ENCODE results near the gene LCN15.
"Not testable (repeated sequence)": the region's sequence is repeated elsewhere in the genome, so short reads cannot be mapped to it uniquely, and the experiment has no call there.

Gene LCN15

GRCh38 chr9:136795000-136795348 is 30.7 kb upstream of the LCN15 start:
- Histone ChIP-seq H3K27ac (no peak overlapping the region), H3K9ac (no peak overlapping the region; the same call in 1 of the 2 replicates), H3K36me3 (peaks cover 21% of the 10 kb centered on the region; the same call in 1 of the 2 replicates), H3K9me3 (no peaks in the 10 kb centered on the region), H4K20me1 (peaks cover 23% of the 10 kb centered on the region), H3K4me3 (no peak overlapping the region), H3K4me2 (0 out of 2 replicates have a peak overlapping the region, but pooled peaks have one; percentile 73), H3K4me1 (peaks cover 75% of the 10 kb centered on the region), H3K27me3 (peaks cover 8% of the 10 kb centered on the region)
- TF ChIP-seq Cebpa-rat (IDR thresholded peaks at IDR 0.05) = no peak

- no peak overlapping the region; the same call in 1 of the 2 replicates for H3K9ac ChIP-seq
- H3K4me1 ChIP-seq = peaks cover 74% of the 10 kb centered on the region
- peaks cover 7% of the 10 kb centered on the region for H3K27me3 ChIP-seq
- H3K27ac ChIP-seq = no peak overlapping the region
- peaks cover 23% of the 10 kb centered on the region for H4K20me1 ChIP-seq
- peaks cover 21% of the 10 kb centered on the region; the same call in 1 of the 2 replicates for H3K36me3 ChIP-seq
- no peaks in the 10 kb centered on the region for H3K9me3 ChIP-seq
- H3K4me2 ChIP-seq = no peak overlapping the region
- no peak overlapping the region for H3K4me3 ChIP-seq
- no peak for TF ChIP-seq Cebpa-rat (IDR thresholded peaks at IDR 0.05)
These were observed 30.1 kb upstream of the LCN15 start for GRCh38 chr9:136794281-136794999.

DNA sequence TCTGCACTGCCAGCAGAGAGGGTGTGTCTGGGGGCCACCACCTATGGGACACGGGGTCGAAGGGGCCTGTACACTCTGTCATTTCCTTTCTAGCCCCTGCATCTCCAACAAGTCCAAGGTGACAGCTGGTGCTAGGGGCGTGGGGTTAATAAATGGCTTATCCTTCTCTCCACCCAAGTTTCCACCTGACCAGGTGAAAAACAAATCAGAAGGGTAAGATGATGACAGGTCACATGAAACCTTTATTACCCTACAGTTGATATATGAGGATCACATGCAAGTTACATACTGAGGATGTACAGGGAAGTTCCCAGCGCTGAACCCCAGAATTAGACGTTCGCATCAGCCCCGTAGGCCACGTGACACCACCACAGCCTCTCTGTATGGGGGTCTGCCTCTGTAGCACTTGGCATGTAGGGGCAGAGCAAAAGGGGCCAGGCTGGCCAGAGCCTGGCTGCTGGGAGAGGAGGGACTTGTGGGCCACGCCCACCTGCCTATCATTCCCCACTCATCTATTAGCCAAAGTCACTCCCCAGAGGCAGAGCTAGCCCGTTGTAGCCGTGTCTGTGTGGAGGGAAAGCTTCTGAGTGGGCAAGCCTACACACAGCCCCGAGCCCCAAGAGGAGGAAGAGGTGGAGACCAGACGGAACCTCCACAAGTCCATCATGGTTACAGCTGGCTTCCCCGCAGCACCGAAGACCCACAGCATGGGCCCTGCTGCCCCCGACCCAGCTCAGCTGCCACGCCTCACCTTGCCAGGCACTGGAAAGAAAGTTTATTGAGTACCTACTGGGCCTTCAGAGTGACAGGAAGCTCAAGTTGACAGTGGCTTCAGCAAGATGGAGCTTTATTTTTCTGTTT is 29.0 kb upstream of the LCN15 start:
- Histone ChIP-seq H4K20me1 (peaks cover 17% of the 10 kb centered on the region), H3K4me2 (0 out of 2 replicates have a peak overlapping the region, but pooled peaks have one; percentile 3), H3K36me3 (peaks cover 21% of the 10 kb centered on the region; the same call in 1 of the 2 replicates), H3K4me3 (no peak overlapping the region), H3K27ac (no peak overlapping the region), H3K9me3 (no peaks in the 10 kb centered on the region), H3K4me1 (peaks cover 76% of the 10 kb centered on the region), H3K27me3 (no peaks in the 10 kb centered on the region), H3K9ac (no peak overlapping the region; the same call in 1 of the 2 replicates)
- no peak for TF ChIP-seq Cebpa-rat (IDR thresholded peaks at IDR 0.05)

- Histone ChIP-seq H3K4me3 (peak overlapping the region; percentile 82), H3K27ac (0 out of 2 replicates have a peak overlapping the region, but pooled peaks have one; percentile 91), H3K9ac (peak overlapping the region; percentile 90; the same call in 1 of the 2 replicates), H3K4me1 (peaks cover 84% of the 10 kb centered on the region), H3K36me3 (peaks cover 21% of the 10 kb centered on the region; the same call in 1 of the 2 replicates), H3K27me3 (no peaks in the 10 kb centered on the region), H3K4me2 (peak overlapping the region; percentile 97), H4K20me1 (peaks cover 17% of the 10 kb centered on the region), H3K9me3 (no peaks in the 10 kb centered on the region)
- no peak for TF ChIP-seq Cebpa-rat (IDR thresholded peaks at IDR 0.05)
These were observed 28.2 kb upstream of the LCN15 start for GRCh38 chr9:136792321-136793085.

GRCh38 chr9:136791516-136792276 is 27.4 kb upstream of the LCN15 start:
- H3K4me3 ChIP-seq = peak overlapping the region; percentile 82
- H3K4me1 ChIP-seq = peaks cover 82% of the 10 kb centered on the region
- no peaks in the 10 kb centered on the region for H3K27me3 ChIP-seq
- H4K20me1 ChIP-seq = peaks cover 17% of the 10 kb centered on the region
- no peak for TF ChIP-seq Cebpa-rat (IDR thresholded peaks at IDR 0.05)
- H3K9me3 ChIP-seq = no peaks in the 10 kb centered on the region
- peak overlapping the region; percentile 91 for H3K27ac ChIP-seq
- H3K36me3 ChIP-seq = peaks cover 21% of the 10 kb centered on the region; the same call in 1 of the 2 replicates
- H3K9ac ChIP-seq = peak overlapping the region; percentile 90
- peak overlapping the region; percentile 97 for H3K4me2 ChIP-seq

DNA sequence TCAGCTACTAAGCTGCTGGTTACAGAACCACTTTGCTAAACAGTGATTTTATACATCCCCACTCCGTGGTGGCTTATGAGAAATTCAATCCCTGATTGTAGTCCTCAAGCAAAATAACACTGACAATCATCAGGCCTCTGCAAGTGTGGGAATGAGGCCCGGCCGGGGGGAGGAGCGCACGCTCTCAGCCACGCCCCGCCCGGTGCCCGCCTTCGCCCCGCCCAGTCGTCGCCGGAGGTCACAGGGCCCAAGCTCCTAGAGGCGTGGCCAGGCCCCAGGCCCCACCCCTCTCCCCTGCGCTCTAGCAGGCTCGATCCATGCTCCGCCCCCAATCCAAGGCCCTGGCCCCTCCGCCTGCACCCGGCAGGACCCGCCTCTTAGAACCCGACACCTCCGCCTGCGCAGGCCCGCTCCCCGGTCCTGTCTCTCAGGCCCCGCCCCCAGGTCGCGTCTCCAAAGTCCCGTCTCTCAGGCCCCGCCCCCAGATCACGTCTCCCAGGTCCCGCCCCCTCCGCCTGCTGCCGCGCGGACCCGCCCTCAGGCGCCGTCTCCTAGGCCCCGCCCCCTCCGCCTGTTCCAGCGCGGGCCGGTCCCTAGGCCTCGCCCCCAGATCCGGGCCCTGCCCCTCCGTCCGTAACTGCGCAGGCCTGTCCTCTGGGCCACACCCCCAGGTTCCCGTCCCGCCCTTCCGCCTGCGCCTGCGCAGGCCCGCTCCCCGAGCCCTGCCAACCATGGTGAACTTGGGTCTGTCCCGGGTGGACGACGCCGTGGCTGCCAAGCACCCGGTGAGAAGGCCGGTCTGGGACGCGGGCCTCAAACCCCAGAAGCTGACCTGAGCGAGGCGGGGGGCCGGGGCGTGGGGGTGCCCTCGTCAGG is 26.6 kb upstream of the LCN15 start, which contains the start of gene TMEM141:
Gene TMEM141 (plus strand): TSS at position 705 of the 876 bp plus-strand sequence. CDS start 27 bp downstream, at position 732.
- H3K36me3 ChIP-seq = peaks cover 21% of the 10 kb centered on the region; the same call in 1 of the 2 replicates
- TF ChIP-seq Cebpa-rat (IDR thresholded peaks at IDR 0.05) = no peak
- H4K20me1 ChIP-seq = peaks cover 17% of the 10 kb centered on the region
- peak within 1 kb of the TSS; percentile 82 for H3K4me3 ChIP-seq
- peaks cover 82% of the 10 kb centered on the region for H3K4me1 ChIP-seq
- peak within 1 kb of the TSS; percentile 91 for H3K27ac ChIP-seq
- H3K9me3 ChIP-seq = no peaks in the 10 kb centered on the region
- peak within 1 kb of the TSS; percentile 97 for H3K4me2 ChIP-seq
- H3K27me3 ChIP-seq = 0 out of 2 replicates have a peak, but pooled peaks cover 3% of the 10 kb centered on the region
- peak within 1 kb of the TSS; percentile 90 for H3K9ac ChIP-seq

GRCh38 chr9:136789523-136789937 is 25.2 kb upstream of the LCN15 start:
- no peak overlapping the region for H3K9ac ChIP-seq
- 0 out of 2 replicates have a peak, but pooled peaks cover 3% of the 10 kb centered on the region for H3K27me3 ChIP-seq
- peaks cover 17% of the 10 kb centered on the region for H4K20me1 ChIP-seq
- H3K36me3 ChIP-seq = peaks cover 21% of the 10 kb centered on the region; the same call in 1 of the 2 replicates
- H3K4me1 ChIP-seq = peaks cover 82% of the 10 kb centered on the region
- H3K4me2 ChIP-seq = no peak overlapping the region
- no peak overlapping the region for H3K27ac ChIP-seq
- H3K4me3 ChIP-seq = no peak overlapping the region
- TF ChIP-seq Cebpa-rat (IDR thresholded peaks at IDR 0.05) = no peak
- H3K9me3 ChIP-seq = no peaks in the 10 kb centered on the region

DNA sequence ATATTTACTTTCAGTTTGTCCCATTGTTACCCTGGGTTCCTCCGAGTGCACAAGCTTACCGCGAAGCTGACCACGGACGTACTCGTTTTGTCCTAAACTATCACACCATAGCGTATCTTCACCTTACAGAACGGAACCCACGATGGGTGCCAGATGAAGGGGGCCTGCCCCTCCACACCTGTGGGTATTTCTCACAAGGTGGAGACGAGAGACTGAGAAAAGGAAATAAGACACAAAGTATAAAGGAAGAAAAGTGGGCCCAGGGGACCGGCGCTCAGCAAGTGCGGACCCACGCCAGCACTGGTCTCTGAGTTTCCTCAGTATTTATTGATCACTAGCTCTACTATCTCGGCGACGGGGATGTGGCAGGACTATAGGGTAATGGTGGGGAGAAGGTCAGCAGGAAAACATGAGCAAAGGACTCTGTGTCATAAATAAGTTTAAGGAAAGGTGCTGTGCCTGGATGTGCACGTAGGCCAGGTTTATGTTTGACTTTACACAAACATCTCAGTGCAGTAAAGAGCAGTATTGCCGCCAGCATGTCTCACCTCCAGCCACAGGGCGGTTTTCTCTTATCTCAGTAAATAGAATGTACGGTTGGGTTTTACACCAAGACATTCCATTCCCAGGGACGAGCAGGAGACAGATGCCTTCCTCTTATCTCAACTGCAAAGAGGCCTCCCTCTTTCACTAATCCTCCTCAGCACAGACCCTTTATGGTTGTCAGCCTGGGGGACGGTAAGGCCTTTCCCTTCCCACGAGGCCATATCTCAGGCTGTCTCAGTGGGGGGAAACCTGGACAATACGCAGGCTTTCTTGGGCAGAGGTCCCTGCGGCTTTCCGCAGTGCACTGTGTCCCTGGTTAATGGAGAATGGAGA is 24.6 kb upstream of the LCN15 start:
- not testable (repeated sequence) for H3K27ac ChIP-seq, H3K27me3 ChIP-seq, H3K9me3 ChIP-seq
- Histone ChIP-seq H4K20me1 (peaks cover 17% of the 10 kb centered on the region), H3K4me1 (peaks cover 86% of the 10 kb centered on the region), H3K36me3 (peaks cover 16% of the 10 kb centered on the region; the same call in 1 of the 2 replicates), H3K4me3 (peak overlapping the region; percentile 15; the same call in 1 of the 2 replicates), H3K9ac (peak overlapping the region; percentile 30), H3K4me2 (peak overlapping the region; percentile 66)
